ENCODE data around the gene PBX1. TPM values are rescaled to one million over a fixed set of nuclear protein-coding genes. Genes with fewer than 3 reads are reported as not detected.

PBX1 gene
- total RNA-seq, 4 donors from 2014 or later: 89.6 to 138 (median 112) TPM

DNA sequence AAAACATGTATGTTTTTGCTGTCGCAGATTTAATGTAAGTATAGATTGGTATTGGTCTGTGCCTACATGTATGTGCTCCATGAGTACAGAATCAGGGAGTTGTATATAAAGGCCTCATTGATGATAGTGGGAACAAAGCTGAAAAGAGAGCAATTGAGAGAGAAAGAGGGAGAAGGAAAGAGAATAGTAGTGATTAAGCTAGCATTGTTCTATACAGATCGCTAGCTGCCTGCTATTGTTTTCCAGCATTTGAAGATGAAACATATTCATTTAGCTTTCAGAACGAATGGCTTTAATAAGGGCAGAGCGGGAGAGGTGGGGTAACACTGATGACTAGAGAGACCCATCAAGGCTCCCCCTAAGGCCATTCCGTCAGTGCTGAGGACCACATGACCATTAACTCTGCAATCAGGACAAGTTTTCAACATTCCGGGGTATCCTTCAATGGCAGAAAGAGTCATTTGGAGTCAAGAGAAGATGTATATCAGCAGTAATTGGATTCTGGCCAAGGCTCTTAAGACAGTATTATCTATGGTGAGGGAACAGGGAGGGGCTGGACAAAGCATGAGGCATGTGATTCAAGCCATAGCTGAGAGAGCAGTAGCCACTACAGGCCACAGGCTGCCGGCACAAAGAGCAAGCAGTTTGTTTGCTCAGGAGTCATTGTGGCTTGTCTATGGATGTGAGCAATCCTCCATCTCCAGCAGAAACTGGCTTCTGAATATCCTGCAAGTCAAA, 176.5 kb downstream of the PBX1 start:
- no peak for TF ChIP-seq POLR2A (IDR thresholded peaks at IDR 0.05; ENCODE audit: low read depth)
- TF ChIP-seq EP300 (IDR thresholded peaks at IDR 0.05): no peak
- no peak for DNase-seq (ENCODE audit: extremely low spot score)
- Histone ChIP-seq H3K27me3 (no peaks in the 10 kb centered on the region), H3K27ac (replicated peaks in 1 of 4) (no peak overlapping the region), H3K36me3 (no peaks in the 10 kb centered on the region), H3K4me1 (peaks cover 7 to 32% (median 25%) of the 10 kb centered on the region in 4 donors), H3K9me3 (no peaks in the 10 kb centered on the region), H3K4me3 (no peak overlapping the region)
- WGBS: 85% methylated on average over 7 of the region's 7 CpGs
- intact Hi-C loops (cut with DNase I): no loop called here

DNA sequence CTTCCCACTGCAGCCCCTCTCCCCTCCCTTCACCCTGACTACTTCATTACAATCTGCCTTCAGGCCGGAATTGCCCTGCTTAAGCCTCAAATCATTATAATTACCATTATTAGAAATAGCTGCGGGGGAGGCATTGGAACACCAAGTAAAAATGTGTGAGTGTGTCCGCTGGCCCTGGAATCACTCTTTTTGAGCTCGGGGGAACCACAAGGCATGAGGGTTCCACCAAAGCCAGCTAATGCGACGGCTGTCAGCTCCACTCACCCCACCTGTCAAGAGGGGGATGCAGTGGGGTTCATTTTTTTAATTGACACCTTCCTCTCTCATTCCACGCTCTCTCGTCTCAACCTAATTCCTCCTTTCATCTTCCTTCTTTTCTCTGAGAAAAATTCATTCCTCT, 177.2 kb downstream of the PBX1 start:
- no peak for DNase-seq (ENCODE audit: extremely low spot score)
- intact Hi-C loops (cut with DNase I): no loop called here
- TF ChIP-seq, protein P1, sequence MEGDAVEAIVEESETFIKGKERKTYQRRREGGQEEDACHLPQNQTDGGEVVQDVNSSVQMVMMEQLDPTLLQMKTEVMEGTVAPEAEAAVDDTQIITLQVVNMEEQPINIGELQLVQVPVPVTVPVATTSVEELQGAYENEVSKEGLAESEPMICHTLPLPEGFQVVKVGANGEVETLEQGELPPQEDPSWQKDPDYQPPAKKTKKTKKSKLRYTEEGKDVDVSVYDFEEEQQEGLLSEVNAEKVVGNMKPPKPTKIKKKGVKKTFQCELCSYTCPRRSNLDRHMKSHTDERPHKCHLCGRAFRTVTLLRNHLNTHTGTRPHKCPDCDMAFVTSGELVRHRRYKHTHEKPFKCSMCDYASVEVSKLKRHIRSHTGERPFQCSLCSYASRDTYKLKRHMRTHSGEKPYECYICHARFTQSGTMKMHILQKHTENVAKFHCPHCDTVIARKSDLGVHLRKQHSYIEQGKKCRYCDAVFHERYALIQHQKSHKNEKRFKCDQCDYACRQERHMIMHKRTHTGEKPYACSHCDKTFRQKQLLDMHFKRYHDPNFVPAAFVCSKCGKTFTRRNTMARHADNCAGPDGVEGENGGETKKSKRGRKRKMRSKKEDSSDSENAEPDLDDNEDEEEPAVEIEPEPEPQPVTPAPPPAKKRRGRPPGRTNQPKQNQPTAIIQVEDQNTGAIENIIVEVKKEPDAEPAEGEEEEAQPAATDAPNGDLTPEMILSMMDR (IDR thresholded peaks at IDR 0.05): no peak
- no peak for TF ChIP-seq POLR2AphosphoS5 (IDR thresholded peaks at IDR 0.05)
- no peak for TF ChIP-seq EP300 (IDR thresholded peaks at IDR 0.05)
- TF ChIP-seq POLR2A (IDR thresholded peaks at IDR 0.05; ENCODE audit: low read depth): no peak
- no peaks in the 10 kb centered on the region for H3K27me3 ChIP-seq
- 92% methylated on average over 8 of the region's 8 CpGs for WGBS
- no peak overlapping the region for H3K27ac ChIP-seq (replicated peaks in 1 of 4)
- H3K9me3 ChIP-seq: no peaks in the 10 kb centered on the region
- H3K4me1 ChIP-seq: peaks cover 3 to 26% (median 19%) of the 10 kb centered on the region in 4 donors
- no peaks in the 10 kb centered on the region for H3K36me3 ChIP-seq
- no peak overlapping the region for H3K4me3 ChIP-seq

DNA sequence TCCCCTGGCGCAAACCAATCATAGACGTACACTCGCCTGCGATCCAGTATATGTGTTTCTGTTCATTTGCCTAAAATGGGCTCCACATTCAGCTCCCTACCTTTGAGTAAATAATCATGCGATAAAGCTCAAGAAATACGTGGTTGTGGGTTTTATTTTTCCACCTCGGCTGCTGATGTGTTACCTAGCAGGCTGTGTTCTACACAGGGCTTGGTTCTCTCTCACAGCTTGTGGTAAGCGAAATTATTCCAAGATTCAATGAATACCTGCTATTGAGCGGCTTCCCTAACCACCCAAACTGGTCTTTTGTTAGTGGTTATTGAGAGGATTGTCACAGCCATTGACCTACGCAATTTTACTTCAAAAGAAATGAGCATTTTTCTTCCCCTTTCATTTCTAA, 180.2 kb downstream of the PBX1 start:
- peaks cover 3 to 37% (median 33%) of the 10 kb centered on the region in 4 donors for H3K4me1 ChIP-seq
- TF ChIP-seq, protein P1 (IDR thresholded peaks at IDR 0.05): no peak
- TF ChIP-seq POLR2AphosphoS5 (IDR thresholded peaks at IDR 0.05) (no peak), EP300 (IDR thresholded peaks at IDR 0.05) (no peak), POLR2A (IDR thresholded peaks at IDR 0.05; ENCODE audit: low read depth) (no peak)
- no peak for DNase-seq (ENCODE audit: extremely low spot score)
- no peak overlapping the region for H3K4me3 ChIP-seq
- H3K27me3 ChIP-seq: no peaks in the 10 kb centered on the region
- no peaks in the 10 kb centered on the region for H3K36me3 ChIP-seq
- intact Hi-C loops (cut with DNase I): no loop called here
- H3K27ac ChIP-seq (replicated peaks in 1 of 4): no peak overlapping the region
- WGBS: 91% methylated on average over 10 of the region's 10 CpGs
- H3K9me3 ChIP-seq: no peaks in the 10 kb centered on the region

DNA sequence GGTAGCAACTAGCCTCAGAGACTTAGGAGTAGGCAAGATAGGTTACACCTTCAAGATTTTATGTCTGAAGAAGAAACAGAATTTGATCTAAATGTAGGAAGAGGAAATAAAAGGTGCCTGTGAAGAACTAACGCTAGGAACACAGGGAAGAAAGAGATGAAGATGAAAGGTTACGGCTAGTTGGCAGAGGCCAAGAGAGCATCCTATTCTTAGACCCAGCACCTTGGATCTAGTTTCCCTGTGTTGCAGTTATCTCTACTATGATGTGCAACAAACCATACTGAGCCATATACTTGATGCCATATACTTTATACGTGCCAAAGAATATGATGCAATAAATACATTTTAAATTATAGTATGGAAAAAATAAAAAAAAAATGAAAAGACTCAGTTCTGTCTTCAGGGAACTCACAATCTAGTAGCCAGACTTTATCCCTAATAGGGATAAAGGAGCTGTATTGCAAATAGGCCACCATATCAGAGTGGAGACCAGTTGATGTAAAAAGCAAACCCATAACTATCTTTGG, 181.1 kb downstream of the PBX1 start:
- Histone ChIP-seq H3K36me3 (no peaks in the 10 kb centered on the region), H3K9me3 (no peaks in the 10 kb centered on the region), H3K4me3 (no peak overlapping the region), H3K27me3 (no peaks in the 10 kb centered on the region), H3K4me1 (peaks cover 3 to 45% (median 31%) of the 10 kb centered on the region in 4 donors), H3K27ac (replicated peaks in 1 of 4) (no peak overlapping the region)
- 82% methylated on average over 3 of the region's 3 CpGs for WGBS
- intact Hi-C loops (cut with DNase I): no loop called here
- DNase-seq (ENCODE audit: extremely low spot score): no peak
- TF ChIP-seq EP300 (IDR thresholded peaks at IDR 0.05): no peak

DNA sequence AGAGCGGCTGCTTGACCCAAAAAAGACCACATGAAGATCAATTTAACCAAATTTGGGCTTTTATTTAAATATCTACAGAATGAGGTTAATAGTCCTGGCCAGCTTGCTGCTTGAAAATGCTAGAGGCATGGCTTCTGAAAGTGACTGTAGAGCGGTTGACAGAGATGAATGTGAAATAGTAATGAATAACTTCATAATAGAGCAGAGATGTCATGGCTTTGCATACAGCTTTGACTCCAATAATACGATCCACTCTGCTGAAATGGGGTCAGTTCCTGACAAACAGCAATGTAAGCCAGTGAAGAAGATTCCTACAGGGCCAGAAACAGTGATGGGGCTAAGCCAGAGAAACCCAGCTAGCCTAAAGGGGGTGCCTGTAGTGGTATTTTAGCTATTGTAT, 183.8 kb downstream of the PBX1 start:
- TF ChIP-seq, protein P1 (IDR thresholded peaks at IDR 0.05): no peak
- TF ChIP-seq POLR2A (IDR thresholded peaks at IDR 0.05; ENCODE audit: low read depth) (no peak), EP300 (IDR thresholded peaks at IDR 0.05) (no peak)
- Histone ChIP-seq H3K4me1 (peaks cover 5 to 38% (median 35%) of the 10 kb centered on the region in 4 donors), H3K27me3 (no peaks in the 10 kb centered on the region), H3K9me3 (no peaks in the 10 kb centered on the region), H3K36me3 (no peaks in the 10 kb centered on the region), H3K4me3 (no peak overlapping the region), H3K27ac (replicated peaks in 1 of 4) (peak overlapping the region in 1 of 4 donors; percentile 8)
- WGBS: 65% methylated on average over 3 of the region's 3 CpGs
- intact Hi-C loops (cut with DNase I): no loop called here
- no peak for DNase-seq (ENCODE audit: extremely low spot score)
